ENCODE measurements around the gene AP1S1.

GRCh38 chr7:101140339-101140699, 14.0 kb upstream of the AP1S1 start:
- TF ChIP-seq CTCF (IDR thresholded peaks at IDR 0.05) (no peak), POLR2A (IDR thresholded peaks at IDR 0.05) (no peak)

Data from heart left ventricle (tissue), 13 donors.